Measurements from ENCODE around the gene MRPL40. TPM values are rescaled to one million over a fixed set of nuclear protein-coding genes. Genes with fewer than 3 reads are reported as not detected.

Gene MRPL40
- total RNA-seq, 1 experiment from 2014 or later: 40.1 TPM

DNA sequence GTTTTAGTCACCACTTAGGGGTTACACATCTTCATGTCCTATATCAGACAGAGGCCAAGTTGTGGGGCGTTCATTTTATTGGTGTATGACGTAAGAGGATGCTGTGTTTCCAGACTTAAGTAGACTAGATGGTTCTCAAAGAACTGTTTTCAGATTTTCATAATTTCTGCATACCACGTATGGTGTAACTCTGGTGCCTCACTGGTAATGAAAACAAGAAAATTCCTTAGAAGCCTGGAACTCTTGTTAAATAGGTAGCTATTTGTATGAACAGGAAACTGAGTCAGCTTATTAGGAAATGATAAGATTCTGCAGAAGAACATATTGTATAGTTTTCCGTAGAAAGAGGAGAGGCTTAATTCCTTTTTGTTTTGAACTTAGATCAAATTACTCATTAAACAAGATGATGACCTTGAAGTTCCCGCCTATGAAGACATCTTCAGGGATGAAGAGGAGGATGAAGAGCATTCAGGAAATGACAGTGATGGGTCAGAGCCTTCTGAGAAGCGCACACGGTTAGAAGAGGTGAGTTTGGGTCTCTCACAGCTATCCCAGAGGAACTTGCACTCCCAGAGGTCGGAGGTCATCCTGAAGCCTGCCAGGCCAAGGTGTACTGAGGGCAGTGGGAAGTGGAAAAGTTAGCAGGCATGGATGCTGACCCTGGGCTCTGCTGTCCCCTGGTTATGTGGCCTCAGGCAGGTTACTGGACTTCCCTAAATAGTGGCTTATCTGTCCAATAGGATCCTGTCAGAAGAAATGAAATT, 51.3 kb downstream of the MRPL40 start:
- peaks cover 53% of the 10 kb centered on the region for H3K79me2 ChIP-seq (ENCODE audit: insufficient read depth, low read length)
- intact Hi-C loops (cut with micrococcal nuclease): no loop called here
- ChIA-PET POLR2A (no interaction called here), CTCF (no interaction called here), RAD21 (ENCODE audit: low non-redundant PET in 1 of 2, low total read pairs in 2 of 2, uncharacterized antibody in 2 of 2, unreplicated experiment in 2 of 2) (no interaction called here)
- no TSS peak for BruUV-seq (replicated peaks)
- DNase-seq (ENCODE audit: low read depth, low spot score) (no peak), ATAC-seq (no peak)
- no peaks in the 10 kb centered on the region for H3K9me3 ChIP-seq (ENCODE audit: control insufficient read depth in 1 of 2, insufficient read depth in 1 of 2, low read depth in 1 of 2, low read length in 2 of 2)
- H3K9me2 ChIP-seq (ENCODE audit: insufficient read depth): no peaks in the 10 kb centered on the region
- H3K36me3 ChIP-seq (ENCODE audit: control insufficient read depth in 1 of 2, insufficient read depth in 2 of 2, low read length in 2 of 2): peaks cover 17 to 42% of the 10 kb centered on the region in 2 experiments
- H3K9ac ChIP-seq (ENCODE audit: low read length): no peak overlapping the region
- TF ChIP-seq YY1 (IDR thresholded peaks at IDR 0.05; ENCODE audit: extremely low read depth, insufficient replicate concordance, low read depth, low read length) (no peak), SP1 (IDR thresholded peaks at IDR 0.05; ENCODE audit: low read depth) (no peak), EGR1 (IDR thresholded peaks at IDR 0.05; ENCODE audit: low read depth) (no peak), POLR2A (IDR thresholded peaks at IDR 0.05; ENCODE audit: borderline replicate concordance, extremely low read depth, insufficient read depth, insufficient read length) (no peak), ELF1 (IDR thresholded peaks at IDR 0.05; ENCODE audit: borderline replicate concordance, low read depth) (no peak), EZH2phosphoT487 (IDR thresholded peaks at IDR 0.05; ENCODE audit: borderline replicate concordance) (no peak)
- TF ChIP-seq, protein P1, sequence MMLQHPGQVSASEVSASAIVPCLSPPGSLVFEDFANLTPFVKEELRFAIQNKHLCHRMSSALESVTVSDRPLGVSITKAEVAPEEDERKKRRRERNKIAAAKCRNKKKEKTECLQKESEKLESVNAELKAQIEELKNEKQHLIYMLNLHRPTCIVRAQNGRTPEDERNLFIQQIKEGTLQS (IDR thresholded peaks at IDR 0.05): no peak
- no peaks in the 10 kb centered on the region for H3K27me3 ChIP-seq (ENCODE audit: insufficient read depth, low read length)
- H3K4me2 ChIP-seq (ENCODE audit: low read length): no peak overlapping the region
- no peaks in the 10 kb centered on the region; the same call in 1 of the 2 replicates for H4K20me1 ChIP-seq (ENCODE audit: insufficient read depth)
- no peak overlapping the region for H3K27ac ChIP-seq (ENCODE audit: low read depth, low read length)
- peaks cover 6 to 11% of the 10 kb centered on the region in 2 experiments; a peak in 3 of 4 replicates for H3K4me1 ChIP-seq (ENCODE audit: control insufficient read depth in 1 of 2, insufficient read depth in 2 of 2, low read length in 2 of 2)
- no peak overlapping the region for H2AFZ ChIP-seq (ENCODE audit: low read depth, low read length, poor library complexity, severe bottlenecking)
- no peak overlapping the region for H3K4me3 ChIP-seq (replicated peaks in 1 of 2; ENCODE audit: low read depth in 1 of 2, low read length in 2 of 2)

Other genes starting within 250 kb of the MRPL40 start
- 7.1 TPM for gene CLTCL1, start 140.8 kb upstream of the MRPL40 start, total RNA-seq (2021; ENCODE audit: unreplicated experiment)
- gene HIRA, start 812 bp upstream of the MRPL40 start, total RNA-seq (2021; ENCODE audit: unreplicated experiment): 30.6 TPM
- 17.7 TPM for gene C22orf39, start 15.2 kb downstream of the MRPL40 start, total RNA-seq (2021; ENCODE audit: unreplicated experiment)
- 97.5 TPM for gene UFD1, start 46.6 kb downstream of the MRPL40 start, total RNA-seq (2021; ENCODE audit: unreplicated experiment)
- gene CDC45, start 47.4 kb downstream of the MRPL40 start, total RNA-seq (2021; ENCODE audit: unreplicated experiment): 43.4 TPM
- gene CLDN5, start 91.9 kb downstream of the MRPL40 start, total RNA-seq (2021; ENCODE audit: unreplicated experiment): 0.32 TPM